GM21367 (cell line): ENCODE data around the gene CXXC5.
"Not testable (repeated sequence)": the region's sequence is repeated elsewhere in the genome, so short reads cannot be mapped to it uniquely, and the experiment has no call there.

ENCODE experiments used
- ATAC-seq: cut with Tn5 transposase; IDR thresholded peaks from one replicate; pipeline ENCODE4 v1.9.1; 2021; ENCODE audit not compliant: unreplicated experiment

The CXXC5 gene

DNA sequence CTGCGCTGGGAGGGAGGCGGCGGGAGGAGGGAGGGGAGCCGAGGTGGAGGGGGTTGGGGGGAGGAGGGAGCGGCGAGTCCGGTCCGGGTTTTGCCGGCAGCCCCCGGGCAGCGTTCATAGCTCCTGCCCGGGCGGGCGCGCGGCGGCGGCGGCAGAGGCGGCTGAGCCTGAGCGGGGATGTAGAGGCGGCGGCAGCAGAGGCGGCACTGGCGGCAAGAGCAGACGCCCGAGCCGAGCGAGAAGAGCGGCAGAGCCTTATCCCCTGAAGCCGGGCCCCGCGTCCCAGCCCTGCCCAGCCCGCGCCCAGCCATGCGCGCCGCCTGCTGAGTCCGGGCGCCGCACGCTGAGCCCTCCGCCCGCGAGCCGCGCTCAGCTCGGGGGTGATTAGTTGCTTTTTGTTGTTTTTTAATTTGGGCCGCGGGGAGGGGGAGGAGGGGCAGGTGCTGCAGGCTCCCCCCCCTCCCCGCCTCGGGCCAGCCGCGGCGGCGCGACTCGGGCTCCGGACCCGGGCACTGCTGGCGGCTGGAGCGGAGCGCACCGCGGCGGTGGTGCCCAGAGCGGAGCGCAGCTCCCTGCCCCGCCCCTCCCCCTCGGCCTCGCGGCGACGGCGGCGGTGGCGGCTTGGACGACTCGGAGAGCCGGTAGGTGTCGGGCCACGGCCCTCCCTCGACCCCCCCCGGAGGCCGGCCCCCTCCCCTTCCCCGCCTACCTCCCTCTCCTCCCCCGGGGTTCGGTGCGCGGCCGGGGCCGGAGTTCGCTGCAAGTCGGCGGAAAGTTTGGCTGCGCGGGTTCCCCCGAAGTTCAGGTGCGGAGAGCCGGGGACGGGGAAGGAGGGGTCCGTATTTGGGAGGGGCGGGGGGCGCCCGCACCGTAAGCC is at the start of gene CXXC5:
Gene CXXC5 (plus strand): TSS at position 145 of the 877 bp plus-strand sequence. CDS start 32,175 bp downstream, outside the sequence.
- no peak for ATAC-seq

DNA sequence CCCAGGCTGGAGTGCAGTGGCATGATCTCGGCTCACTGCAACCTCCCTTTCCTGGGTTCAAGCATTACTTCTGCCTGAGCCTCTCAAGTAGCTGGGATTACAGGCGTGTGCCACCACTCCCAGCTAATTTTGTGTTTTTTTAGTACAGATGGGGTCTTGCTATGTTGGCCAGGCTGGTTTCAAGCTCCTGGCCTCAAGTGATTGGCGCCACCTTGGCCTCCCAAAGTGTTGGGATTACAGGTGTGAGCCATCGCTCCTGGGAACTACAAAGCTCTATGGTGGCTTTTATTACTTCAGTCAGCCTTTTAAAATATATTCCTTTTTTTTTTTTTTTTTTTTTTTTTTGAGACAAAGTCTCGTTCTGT is 49.6 kb upstream of the CXXC5 start:
- ATAC-seq = not testable (repeated sequence)

DNA sequence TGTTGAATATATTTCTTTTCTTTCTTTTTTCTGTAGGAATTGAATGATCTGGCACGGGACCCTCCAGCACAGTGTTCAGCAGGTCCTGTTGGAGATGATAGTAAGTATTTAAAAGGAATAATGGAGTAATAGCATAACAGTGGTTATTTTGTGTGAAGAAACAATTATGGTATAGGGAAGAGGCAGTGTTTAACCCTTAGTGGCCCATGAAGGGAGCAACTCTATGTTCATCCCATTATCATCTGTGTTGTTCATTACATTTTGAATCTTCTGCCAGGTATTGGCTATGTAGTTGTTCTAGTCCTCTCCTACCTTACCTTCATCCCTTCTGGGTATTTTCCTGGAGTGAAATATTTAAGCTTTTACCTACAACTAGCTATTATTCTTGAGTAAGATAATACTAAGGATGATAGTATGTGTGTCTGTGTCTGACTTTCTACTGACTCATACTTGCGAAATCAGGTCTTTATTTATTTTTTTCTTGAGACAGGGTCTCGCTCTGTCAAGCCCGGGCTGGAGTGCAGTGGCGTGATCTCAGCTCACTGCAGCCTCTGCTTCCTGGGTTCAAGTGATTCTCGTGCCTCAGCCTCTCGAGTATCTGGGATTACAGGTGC is 47.7 kb upstream of the CXXC5 start:
- ATAC-seq = no peak

DNA sequence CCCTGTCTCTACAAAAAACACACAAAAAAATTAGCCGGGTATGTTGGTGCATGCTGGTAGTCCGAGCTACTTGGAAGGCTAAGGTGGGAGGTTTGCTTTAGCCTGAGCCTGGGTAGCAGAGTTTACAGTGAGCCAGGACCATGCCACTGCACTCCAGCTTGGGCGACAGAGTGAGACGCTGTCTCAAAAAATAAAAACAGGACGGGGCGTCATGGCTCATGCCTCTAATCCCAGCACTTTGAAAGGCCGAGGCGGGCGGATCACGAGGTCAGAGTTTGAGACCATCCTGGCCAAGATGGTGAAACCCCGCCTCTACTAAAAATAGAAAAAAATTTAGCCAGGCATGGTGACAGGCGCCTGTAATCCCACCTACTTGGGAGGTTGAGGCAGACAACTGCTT is 46.7 kb upstream of the CXXC5 start:
- no peak for ATAC-seq

DNA sequence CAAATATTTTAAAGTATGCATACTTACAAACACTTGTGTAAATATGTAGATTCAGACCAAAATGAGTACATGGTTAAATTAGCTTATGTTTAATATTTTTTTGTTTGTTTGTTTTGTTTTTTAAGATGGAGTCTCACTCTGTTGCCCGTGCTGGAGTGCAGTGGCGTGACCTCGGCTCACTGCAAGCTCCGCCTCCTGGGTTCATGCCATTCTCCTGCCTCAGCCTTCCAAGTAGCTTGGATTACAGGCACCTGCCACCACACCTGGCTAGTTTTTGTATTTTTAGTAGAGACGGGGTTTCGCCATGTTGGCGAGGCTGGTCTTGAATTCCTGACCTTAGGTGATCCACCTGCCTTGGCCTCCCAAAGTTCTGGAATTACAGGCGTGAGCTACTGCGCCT is 46.2 kb upstream of the CXXC5 start:
- ATAC-seq = not testable (repeated sequence)

DNA sequence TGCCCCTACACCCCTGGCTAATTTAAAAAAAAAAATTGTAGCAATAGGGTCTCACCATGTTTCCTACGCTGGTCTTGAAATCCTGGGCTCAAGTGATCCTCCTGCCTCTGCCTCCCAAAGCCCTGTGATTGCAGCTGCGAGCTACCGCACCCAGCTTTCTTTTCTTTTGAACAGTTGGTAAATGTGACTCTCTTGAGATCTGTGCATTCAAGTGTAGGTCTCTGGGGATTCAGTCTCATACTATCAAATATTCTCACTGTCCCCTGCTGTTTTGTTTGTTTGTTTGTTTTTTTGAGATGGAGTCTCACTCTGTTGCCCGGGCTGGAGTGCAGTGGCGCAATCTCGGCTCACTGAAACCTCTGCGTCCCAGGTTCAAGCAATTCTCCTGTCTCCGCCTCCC is 42.3 kb upstream of the CXXC5 start:
- no peak for ATAC-seq

DNA sequence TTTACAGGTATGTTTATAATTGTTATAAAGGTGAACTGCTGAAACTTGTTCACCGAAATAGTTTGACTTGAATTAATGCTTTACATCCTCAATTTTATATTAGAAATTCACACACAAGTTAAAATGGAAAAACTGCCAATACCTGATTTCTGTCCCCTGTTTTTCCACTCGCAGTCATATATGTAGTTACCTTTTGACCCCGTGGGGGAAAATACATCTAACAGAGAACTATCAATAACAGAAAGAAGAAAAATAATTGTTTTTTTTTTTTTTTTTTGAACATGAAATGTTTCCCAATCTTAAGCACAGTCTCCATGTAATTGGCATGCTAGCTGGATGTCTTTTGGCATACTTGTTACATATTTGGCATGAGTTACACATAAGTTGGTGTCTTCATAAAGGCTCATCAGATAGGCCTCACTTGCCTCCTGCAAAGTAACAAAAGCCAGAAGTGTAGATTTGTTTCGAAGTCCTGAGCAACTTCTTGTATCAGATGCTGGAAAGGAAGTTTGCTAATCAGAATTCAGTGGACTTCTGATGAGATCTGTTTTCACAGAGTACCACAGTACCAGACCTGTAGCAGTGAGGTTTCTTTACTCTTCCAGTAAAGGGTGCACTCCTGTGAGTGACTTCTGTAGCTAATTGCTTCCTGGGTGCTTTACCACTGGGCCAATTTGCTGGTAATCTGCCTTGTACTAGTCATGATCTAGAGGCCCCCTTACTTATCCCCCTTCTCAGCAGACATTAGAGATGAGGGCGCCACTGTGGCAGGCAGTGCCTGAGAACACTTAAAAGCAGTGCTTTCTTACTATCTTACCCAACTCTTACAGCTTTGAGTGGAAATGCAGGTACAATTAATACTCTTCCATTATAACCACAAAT is 36.2 kb upstream of the CXXC5 start:
- no peak for ATAC-seq

DNA sequence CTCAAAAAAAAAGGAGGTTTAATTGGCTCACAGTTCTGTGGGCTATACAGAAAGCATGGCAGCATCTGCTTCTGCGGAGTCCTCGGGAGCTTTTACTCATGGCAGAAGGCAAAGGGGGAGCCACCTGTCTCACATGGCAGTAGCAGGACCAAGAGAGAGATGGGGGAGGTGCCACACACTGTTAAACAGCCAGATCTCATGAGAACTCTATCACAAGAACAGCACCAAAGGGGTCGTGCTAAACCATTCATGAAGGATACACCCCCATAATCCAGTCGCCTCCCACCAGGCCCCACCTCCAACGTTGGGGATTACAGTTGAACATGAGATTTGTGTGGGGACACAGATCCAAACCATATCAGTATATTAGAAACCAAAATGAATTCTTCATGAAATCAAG is 28.3 kb upstream of the CXXC5 start:
- no peak for ATAC-seq

DNA sequence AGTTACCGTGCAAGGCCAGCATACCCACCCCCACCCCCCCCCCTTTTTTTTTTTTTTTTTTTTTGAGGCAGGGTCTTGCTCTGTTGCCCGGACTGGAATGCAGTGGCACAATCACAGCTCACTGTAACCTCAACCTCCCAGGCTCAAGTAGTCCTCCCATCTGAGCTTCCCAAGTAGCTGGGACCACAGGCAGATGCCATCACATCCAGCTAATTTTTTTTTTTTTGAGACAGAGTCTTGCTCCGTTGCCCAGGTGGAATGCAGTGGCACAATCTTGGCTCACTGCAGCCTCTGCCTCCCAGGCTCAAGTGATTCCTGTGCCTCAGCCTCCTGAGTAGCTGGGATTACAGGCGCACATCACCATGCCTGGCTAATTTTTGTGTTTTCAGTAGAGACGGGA is 22.8 kb upstream of the CXXC5 start:
- not testable (repeated sequence) for ATAC-seq

DNA sequence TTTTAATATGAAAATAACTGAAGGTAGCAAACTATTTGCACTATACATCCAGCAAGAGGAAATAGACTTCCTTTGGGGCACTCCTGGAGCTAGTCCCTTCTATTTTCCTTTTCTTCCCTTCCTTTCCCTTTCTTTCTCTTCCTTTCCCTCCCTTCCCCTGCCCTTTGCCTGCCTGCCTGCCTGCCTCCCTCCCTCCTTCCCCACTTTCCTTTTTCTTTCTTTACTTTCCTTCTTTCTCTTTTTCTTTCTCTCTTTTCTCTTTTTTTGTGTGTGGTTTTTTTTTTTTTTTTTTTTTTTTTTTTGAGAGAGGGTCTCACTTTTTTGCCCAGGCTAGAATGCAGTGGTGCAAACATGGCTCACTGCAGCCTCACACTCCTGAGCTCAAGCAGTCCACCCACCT is 17.3 kb upstream of the CXXC5 start:
- ATAC-seq = no peak

DNA sequence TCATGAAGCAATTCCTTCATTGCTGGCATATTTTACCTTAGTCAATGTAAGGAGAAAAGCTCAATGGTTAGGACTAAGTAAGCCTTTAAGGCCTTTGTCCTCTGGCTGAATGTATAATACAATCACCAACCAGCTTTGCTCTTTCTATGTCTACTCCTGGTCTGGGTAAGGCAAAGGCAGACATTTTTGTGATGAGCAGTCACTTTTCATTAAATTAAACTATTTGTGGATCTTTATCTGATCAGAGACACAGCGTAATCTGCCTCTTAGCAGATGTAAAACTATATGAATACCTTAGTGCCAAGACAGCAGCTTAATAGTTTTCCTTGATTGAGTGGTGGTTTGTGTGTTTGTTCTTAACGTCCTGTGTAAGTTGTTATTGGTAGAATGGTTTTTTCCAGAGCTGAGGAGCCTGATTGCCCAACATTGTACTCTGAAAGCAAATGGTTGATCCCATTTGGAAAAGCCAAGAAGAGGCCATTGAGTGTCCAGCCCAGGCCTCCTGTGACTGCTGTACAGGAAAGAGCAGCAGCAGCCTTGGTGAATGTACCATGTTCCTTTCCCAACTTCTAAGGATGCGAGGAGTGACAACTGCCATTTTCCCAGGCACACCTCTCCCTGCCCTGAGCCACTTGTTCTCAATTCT is 16.5 kb upstream of the CXXC5 start:
- no peak for ATAC-seq

DNA sequence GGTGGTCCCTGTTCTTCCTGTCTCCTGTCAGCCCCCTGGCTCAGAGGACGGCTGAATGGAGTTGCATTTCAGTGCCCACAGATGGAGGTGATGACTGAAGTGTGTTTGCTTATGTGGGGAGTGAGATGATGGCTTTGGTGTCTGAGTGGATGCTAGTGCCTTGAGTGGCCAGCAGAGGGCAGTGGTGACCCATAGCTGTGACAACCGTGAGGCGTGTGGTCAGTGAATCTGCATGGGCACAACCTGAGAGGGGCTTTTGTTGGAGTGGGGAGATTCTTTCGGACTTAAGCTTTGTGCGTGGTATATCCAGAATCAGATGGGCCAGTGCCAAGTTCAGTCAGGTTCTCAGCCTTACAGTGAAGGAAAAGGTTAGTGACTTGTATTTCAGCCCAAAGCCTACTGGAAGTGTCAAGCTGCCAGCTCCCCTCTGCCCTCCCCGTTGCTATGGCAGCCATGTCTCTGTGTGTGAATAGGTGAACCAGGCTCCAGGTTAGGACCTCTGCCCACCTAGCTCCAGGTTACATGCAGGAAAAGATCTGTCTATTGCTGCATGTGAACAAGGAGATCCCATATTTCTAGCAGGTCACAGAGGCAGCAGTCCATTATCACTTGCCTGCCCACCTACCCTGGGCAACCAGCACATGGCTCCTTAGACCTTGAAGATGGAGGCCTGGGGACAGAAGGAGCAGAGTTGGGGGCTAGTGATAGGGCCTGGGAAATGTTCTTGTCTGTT is 14.7 kb upstream of the CXXC5 start:
- ATAC-seq = no peak

DNA sequence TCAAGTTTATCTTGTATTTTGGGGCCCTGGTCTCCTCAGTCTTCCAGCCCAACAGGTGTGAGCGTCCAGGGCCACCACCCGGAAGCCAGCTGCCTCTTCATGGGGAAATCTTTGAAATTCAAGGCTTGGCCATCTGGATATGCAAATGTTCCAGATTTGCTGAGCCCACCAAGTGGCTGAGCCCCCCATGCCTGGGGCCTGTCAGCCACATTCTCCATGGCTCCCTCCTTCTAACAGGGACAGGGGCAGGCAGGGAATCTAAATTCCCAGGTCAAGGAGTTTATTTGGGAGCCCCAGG is 14.2 kb upstream of the CXXC5 start:
- no peak for ATAC-seq

DNA sequence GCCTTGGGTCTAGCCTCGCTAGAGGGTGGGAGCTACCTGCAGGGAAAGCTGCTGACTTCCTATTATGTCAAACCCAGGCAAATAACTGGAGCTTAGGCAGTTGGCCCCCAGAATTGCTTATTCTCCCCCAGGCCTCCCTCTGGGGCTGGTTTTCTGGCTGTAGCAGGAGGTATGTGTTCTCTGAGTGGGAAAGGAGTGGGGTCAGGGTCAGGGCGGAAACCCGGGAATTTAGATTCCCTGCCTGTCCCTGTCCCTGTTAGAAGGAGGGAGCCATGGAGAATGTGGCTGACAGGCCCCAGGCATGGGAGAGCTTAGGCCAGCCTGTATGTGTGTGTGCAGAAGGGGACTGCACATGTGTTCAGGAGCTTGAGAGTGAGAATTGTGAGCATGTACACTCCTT is 13.6 kb upstream of the CXXC5 start:
- ATAC-seq = no peak

DNA sequence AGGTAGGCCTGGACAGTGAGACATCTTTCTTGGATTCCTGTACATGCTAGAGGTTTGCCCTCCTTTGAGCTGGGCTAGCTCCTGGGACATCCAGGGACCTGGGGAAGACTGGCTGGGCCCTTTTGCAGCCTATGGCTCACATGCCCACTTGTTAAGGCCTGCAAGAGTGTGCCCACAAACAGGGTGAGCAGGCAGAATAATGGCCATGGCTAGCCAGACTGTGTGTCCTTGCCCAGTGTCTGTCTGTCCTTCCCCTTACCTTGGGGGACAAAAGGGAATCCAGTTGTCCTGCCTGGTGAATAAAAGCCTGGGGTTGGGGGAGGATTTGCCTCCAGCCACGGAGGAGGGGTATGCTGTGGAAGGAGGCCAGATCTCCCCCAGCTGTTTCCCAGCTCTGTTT is 13.0 kb upstream of the CXXC5 start:
- ATAC-seq = no peak

DNA sequence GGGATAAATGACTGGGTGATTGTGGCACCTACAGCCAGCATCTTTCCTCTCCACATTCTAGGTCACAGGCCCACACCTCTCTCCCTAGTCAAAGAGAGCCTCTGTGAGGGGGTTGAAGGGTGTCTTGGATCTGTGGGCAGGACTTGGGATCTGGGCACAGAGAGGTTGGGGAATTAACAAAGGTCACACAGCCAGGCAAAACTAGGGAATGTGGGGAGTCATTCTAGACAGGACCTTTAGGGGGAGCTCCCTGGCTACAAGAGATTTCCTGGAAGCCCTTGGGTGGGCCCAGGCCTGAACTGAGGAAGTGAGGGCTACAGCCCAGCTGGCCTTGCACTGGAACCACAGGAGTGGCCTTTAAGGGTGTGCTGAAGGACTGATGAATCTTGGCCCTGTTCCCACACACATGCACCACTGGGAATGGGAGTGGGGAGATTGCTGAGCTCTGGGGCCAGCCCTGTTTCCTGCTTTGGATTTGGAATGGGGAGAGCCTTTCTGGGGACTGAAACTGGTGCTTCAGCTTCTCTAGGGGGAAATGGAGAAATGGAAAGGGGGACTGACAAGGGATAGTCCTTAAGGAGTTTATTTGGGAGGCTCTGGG is 12.4 kb upstream of the CXXC5 start:
- ATAC-seq = no peak

DNA sequence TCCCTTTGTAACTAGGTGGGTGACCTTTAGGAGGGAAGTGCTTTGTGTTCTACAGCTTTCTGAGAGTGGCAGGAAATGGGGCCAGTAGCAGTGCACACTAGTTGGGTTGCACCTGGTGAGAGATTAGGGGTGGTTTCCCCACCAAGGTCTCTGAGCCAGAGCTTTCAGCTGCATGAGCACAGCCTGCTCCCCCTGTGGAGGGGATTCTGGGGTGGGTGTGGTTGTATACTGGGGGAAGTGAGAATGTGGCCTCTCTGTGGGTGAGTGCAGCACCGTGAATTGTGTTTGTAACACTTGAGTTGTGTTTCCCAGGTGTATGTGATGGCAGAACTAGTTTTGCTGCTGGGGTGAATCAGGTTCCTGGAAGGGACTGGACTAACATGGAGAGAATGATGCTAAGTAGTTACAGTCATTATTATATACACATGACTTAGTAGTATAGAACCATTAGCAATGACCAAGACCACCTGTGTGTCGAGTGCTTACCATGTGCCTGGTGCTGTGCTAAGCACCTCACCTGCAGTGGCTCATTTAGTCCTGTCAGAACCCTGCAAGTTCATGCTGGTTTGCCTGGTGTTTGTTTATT is 11.8 kb upstream of the CXXC5 start:
- peak; percentile 62 for ATAC-seq

DNA sequence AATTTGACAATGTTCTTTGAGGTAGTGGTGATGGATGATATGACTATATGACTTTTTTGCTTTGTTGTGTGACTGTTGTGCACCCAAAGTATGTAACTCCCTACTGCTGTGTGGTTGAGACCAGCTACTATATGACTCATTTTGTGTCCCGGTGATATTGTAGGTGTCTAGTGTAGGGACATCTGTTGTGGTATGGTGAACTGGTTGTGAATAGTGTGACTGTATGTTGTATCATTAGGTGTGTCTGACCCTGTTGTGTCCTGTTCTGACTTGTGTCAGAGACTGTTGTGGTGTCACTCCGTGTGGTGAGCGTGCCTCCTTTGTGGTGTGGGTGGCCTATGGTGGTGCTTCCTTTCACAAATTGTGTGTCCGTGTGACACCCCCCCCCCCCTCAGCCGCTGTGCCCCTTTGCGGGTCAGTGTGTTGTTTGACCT is 11.2 kb upstream of the CXXC5 start:
- ATAC-seq = no peak

DNA sequence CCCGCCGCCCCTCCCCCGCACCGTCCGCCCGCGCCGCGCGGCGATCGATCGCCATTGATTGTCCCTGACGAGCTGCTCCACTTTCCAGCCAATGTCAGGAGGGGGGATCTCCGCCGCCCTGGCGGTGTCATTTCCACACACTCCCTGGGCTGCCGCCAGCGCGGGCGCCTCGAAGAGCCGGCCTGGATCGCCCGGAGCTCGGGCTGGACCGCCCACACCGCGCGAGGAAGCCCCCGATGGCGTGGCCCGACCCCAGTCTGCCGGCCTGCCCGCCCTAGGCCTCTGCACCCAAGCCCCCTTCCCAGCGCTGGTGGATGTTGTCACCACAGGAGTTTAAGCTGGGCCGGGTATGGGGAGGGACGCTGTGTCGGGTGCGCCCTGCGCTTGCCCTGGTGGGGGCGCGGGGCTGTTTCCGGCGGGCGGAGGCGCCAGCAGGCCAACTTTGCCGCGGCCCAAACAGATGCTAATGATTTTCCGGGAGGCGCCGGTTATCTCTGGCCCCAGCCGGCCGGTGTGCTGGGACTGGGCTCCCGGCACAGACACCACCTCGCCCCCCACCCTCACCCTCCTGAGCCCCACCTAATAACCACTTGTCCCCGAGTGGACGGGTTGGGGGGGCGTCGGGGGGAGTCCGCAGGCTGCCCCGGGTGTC is 10.6 kb upstream of the CXXC5 start:
- ATAC-seq = no peak
